GM23338 (cell line): ENCODE measurements around the gene CDC42BPA. TPM values are rescaled to one million over a fixed set of nuclear protein-coding genes. Genes with fewer than 3 reads are reported as not detected.

Source experiments
- ATAC-seq: fragments of 200-7000 bp; cut with Tn5 transposase; 3 replicates; pipeline ENCODE4 v1.9.1; 2020
- DNase-seq: peaks from one replicate; pipeline ENCODE4 v3.0.0-alpha.2; 2015; ENCODE audit warnings: low spot score
- H2AFZ ChIP-seq: fragments of 200-600 bp; sonication (generic); 2 replicates; pipeline ENCODE4 v1.8.0; 2016; ENCODE audit warnings: antibody characterized with exemption, mild to moderate bottlenecking, moderate library complexity
- H3F3A ChIP-seq: fragments of 200-600 bp; sonication (generic); replicated peaks from 2 replicates; pipeline ENCODE4 v1.8.0; 2017; ENCODE audit warnings: antibody characterized with exemption, mixed run types, low read depth
- H3K27ac ChIP-seq: fragments of 200-600 bp; sonication (generic); 2 replicates; pipeline ENCODE4 v1.6.1; 2016; ENCODE audit warnings: low read depth
- H3K27me3 ChIP-seq: fragments of 200-600 bp; sonication (generic); 2 replicates; pipeline ENCODE4 v1.8.0; 2016; ENCODE audit warnings: mild to moderate bottlenecking, mixed run types, moderate library complexity; ENCODE audit not compliant: insufficient read depth
- H3K36me3 ChIP-seq: fragments of 200-600 bp; sonication (generic); 2 replicates; pipeline ENCODE4 v1.8.0; 2016; ENCODE audit warnings: mild to moderate bottlenecking; ENCODE audit not compliant: insufficient read depth
- H3K4me1 ChIP-seq: fragments of 200-600 bp; sonication (generic); 2 replicates; pipeline ENCODE4 v1.8.0; 2016; ENCODE audit warnings: mild to moderate bottlenecking, moderate library complexity; ENCODE audit not compliant: insufficient read depth
- H3K4me2 ChIP-seq: fragments of 200-600 bp; sonication (generic); 2 replicates; pipeline ENCODE4 v1.7.1; 2017; ENCODE audit warnings: mixed run types
- H3K4me3 ChIP-seq: fragments of 200-600 bp; sonication (generic); 2 replicates; pipeline ENCODE4 v1.6.1; 2016; ENCODE audit warnings: mixed run types
- H3K79me2 ChIP-seq: fragments of 200-600 bp; sonication (generic); replicated peaks from 2 replicates; pipeline ENCODE4 v1.8.0; 2017; ENCODE audit warnings: mild to moderate bottlenecking; ENCODE audit not compliant: insufficient read depth
- H3K9me2 ChIP-seq: fragments of 200-600 bp; sonication (generic); 2 replicates; pipeline ENCODE4 v1.8.0; 2017; ENCODE audit not compliant: insufficient read depth
- H4K20me1 ChIP-seq: fragments of 200-600 bp; sonication (generic); replicated peaks from 2 replicates; pipeline ENCODE4 v1.8.0; 2017; ENCODE audit warnings: mild to moderate bottlenecking; ENCODE audit not compliant: insufficient read depth
- H3K27ac Mint-ChIP-seq: 2 replicates; pipeline ENCODE4 v1.8.0; 2020; ENCODE audit warnings: inconsistent platforms, mild to moderate bottlenecking, moderate library complexity, mixed read lengths
- H3K27me3 Mint-ChIP-seq: 3 replicates; pipeline ENCODE4 v1.8.0; 2022; ENCODE audit warnings: low read depth, mild to moderate bottlenecking, moderate library complexity, mixed read lengths, inconsistent platforms; ENCODE audit not compliant: insufficient read depth, poor library complexity
- H3K36me3 Mint-ChIP-seq: 3 replicates; pipeline ENCODE4 v1.8.0; 2021; ENCODE audit warnings: low read depth, mild to moderate bottlenecking, inconsistent platforms, moderate library complexity, mixed read lengths
- H3K4me1 Mint-ChIP-seq: 3 replicates; pipeline ENCODE4 v1.8.0; 2020; ENCODE audit warnings: mild to moderate bottlenecking, inconsistent platforms, mixed read lengths
- H3K4me3 Mint-ChIP-seq: 3 replicates; pipeline ENCODE4 v1.8.0; 2021; ENCODE audit warnings: moderate library complexity, mild to moderate bottlenecking, inconsistent platforms, mixed read lengths
- H3K9me3 Mint-ChIP-seq: 3 replicates; pipeline ENCODE4 v1.8.0; 2020; ENCODE audit warnings: moderate library complexity, mild to moderate bottlenecking, inconsistent platforms, mixed read lengths
- CREB1 ChIP-seq: fragments of 250-450 bp; sonication (Bioruptor Pico); IDR thresholded peaks from 2 replicates; pipeline ENCODE4 v1.5.0; 2020; ENCODE audit warnings: low read depth, mild to moderate bottlenecking, moderate library complexity
- CTCF ChIP-seq, 2 experiments: fragments of 200-600 bp in 1 of 2; sonication (generic) in 1 of 2; conservative IDR thresholded peaks; 2 replicates each; pipeline versions ENCODE4 v1.5.1 to v1.6.1; 2016 to 2017; ENCODE audit warnings: antibody characterized with exemption in 2 of 2, low read depth in 2 of 2, mild to moderate bottlenecking in 2 of 2, moderate library complexity in 1 of 2
- ETS1 ChIP-seq: IDR thresholded peaks from 2 replicates; pipeline ENCODE4 v1.6.1; 2016; ENCODE audit warnings: antibody characterized with exemption
- EZH2 ChIP-seq: fragments of 200-600 bp; sonication (generic); IDR thresholded peaks from one replicate; pipeline ENCODE4 v1.8.0; 2017; ENCODE audit warnings: antibody characterized with exemption, mild to moderate bottlenecking, low read depth; ENCODE audit not compliant: unreplicated experiment
- EZH2phosphoT487 ChIP-seq: fragments of 200-600 bp; sonication (generic); IDR thresholded peaks from one replicate; pipeline ENCODE4 v1.8.1; 2018; ENCODE audit warnings: antibody characterized with exemption; ENCODE audit not compliant: unreplicated experiment
- JUNB ChIP-seq: IDR thresholded peaks from one replicate; pipeline ENCODE4 v1.6.1; 2016; ENCODE audit warnings: antibody characterized with exemption; ENCODE audit not compliant: unreplicated experiment
- NANOG ChIP-seq: IDR thresholded peaks from 2 replicates; pipeline ENCODE4 v1.6.1; 2016; ENCODE audit warnings: antibody characterized with exemption, borderline replicate concordance
- POLR2AphosphoS5 ChIP-seq: IDR thresholded peaks from 2 replicates; pipeline ENCODE4 v1.6.1; 2016; ENCODE audit warnings: antibody characterized with exemption, low read depth
- REST ChIP-seq: IDR thresholded peaks from one replicate; pipeline ENCODE4 v1.6.1; 2018; ENCODE audit warnings: antibody characterized with exemption; ENCODE audit not compliant: unreplicated experiment
- STAT1 ChIP-seq: IDR thresholded peaks from one replicate; pipeline ENCODE4 v1.6.1; 2016; ENCODE audit warnings: antibody characterized with exemption; ENCODE audit not compliant: unreplicated experiment
- ZNF114 ChIP-seq: fragments of 250-450 bp; sonication (Bioruptor Pico); IDR thresholded peaks from 2 replicates; pipeline ENCODE4 v1.5.0; 2020; ENCODE audit warnings: mild to moderate bottlenecking, moderate library complexity
- ZNF331 ChIP-seq: fragments of 250-450 bp; sonication (Bioruptor Pico); IDR thresholded peaks from 2 replicates; pipeline ENCODE4 v1.5.0; 2020; ENCODE audit warnings: low read depth, mild to moderate bottlenecking, moderate library complexity
- polyA plus RNA-seq: library from polyadenylated mRNA; unstranded; fragments of >200 nt; fragmentation: Nextera tagmentation; extraction: Ambion mirVana; gene quantifications from 2 replicates; pipeline ENCODE4 v1.2.1, GENCODE V29; 2016
- total RNA-seq: library from RNA; depleted of rRNA; stranded (reverse); fragments of >200 nt; shearing (Covaris generic); gene quantifications from 2 replicates; pipeline ENCODE4 v1.2.3, GENCODE V29; 2014
- TF ChIP-seq, protein P1 (sequence below): fragments of 250-450 bp; sonication (Bioruptor Pico); IDR thresholded peaks from 2 replicates; pipeline ENCODE4 v1.5.0; 2020; ENCODE audit warnings: mild to moderate bottlenecking, moderate library complexity

CDC42BPA gene
- total and polyA plus RNA-seq, 2 experiments from 2014 or later = 17.7 to 40.1 TPM

DNA sequence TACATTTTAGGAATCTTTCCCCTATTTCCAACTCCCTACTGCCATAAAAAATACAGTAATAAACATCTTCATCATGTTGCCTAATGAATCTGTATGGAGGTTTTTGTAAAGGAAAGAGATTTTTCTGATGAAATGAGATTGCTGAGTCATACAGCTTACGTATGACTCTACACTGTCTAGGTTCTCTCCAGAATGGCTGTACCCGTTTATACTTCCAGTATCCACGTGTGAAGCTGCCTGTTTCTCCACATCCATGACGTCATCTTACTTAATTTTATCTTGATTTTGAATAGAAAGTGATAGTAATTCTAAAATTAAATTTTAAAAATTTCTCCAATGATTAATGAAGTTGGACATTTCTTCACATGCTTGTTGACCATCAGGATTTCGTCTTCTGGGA lies 274.5 kb downstream of the CDC42BPA start:
- Histone ChIP-seq H3K9me2 (no peaks in the 10 kb centered on the region), H3K79me2 (no peaks in the 10 kb centered on the region), H3K27me3 (no peaks in the 10 kb centered on the region), H3K4me2 (no peak overlapping the region), H4K20me1 (no peaks in the 10 kb centered on the region), H3K27ac (no peak overlapping the region), H3K4me1 (no peaks in the 10 kb centered on the region), H2AFZ (no peak overlapping the region), H3K36me3 (no peaks in the 10 kb centered on the region), H3F3A (no peaks in the 10 kb centered on the region), H3K4me3 (no peak overlapping the region)
- Mint-ChIP-seq H3K4me3 (no peak overlapping the region), H3K9me3 (no peaks in the 10 kb centered on the region), H3K27me3 (no peaks in the 10 kb centered on the region), H3K36me3 (peaks cover 8% of the 10 kb centered on the region; the same call in 2 of the 3 replicates), H3K27ac (no peak overlapping the region), H3K4me1 (0 out of 3 replicates have a peak, but pooled peaks cover 3% of the 10 kb centered on the region)
- no peak for DNase-seq
- ATAC-seq = no peak
- no peak for TF ChIP-seq JUNB
- TF ChIP-seq POLR2AphosphoS5 = no peak
- TF ChIP-seq ETS1 = no peak
- no peak for TF ChIP-seq CREB1
- TF ChIP-seq REST = no peak
- no peak for TF ChIP-seq ZNF331
- TF ChIP-seq, protein P1, sequence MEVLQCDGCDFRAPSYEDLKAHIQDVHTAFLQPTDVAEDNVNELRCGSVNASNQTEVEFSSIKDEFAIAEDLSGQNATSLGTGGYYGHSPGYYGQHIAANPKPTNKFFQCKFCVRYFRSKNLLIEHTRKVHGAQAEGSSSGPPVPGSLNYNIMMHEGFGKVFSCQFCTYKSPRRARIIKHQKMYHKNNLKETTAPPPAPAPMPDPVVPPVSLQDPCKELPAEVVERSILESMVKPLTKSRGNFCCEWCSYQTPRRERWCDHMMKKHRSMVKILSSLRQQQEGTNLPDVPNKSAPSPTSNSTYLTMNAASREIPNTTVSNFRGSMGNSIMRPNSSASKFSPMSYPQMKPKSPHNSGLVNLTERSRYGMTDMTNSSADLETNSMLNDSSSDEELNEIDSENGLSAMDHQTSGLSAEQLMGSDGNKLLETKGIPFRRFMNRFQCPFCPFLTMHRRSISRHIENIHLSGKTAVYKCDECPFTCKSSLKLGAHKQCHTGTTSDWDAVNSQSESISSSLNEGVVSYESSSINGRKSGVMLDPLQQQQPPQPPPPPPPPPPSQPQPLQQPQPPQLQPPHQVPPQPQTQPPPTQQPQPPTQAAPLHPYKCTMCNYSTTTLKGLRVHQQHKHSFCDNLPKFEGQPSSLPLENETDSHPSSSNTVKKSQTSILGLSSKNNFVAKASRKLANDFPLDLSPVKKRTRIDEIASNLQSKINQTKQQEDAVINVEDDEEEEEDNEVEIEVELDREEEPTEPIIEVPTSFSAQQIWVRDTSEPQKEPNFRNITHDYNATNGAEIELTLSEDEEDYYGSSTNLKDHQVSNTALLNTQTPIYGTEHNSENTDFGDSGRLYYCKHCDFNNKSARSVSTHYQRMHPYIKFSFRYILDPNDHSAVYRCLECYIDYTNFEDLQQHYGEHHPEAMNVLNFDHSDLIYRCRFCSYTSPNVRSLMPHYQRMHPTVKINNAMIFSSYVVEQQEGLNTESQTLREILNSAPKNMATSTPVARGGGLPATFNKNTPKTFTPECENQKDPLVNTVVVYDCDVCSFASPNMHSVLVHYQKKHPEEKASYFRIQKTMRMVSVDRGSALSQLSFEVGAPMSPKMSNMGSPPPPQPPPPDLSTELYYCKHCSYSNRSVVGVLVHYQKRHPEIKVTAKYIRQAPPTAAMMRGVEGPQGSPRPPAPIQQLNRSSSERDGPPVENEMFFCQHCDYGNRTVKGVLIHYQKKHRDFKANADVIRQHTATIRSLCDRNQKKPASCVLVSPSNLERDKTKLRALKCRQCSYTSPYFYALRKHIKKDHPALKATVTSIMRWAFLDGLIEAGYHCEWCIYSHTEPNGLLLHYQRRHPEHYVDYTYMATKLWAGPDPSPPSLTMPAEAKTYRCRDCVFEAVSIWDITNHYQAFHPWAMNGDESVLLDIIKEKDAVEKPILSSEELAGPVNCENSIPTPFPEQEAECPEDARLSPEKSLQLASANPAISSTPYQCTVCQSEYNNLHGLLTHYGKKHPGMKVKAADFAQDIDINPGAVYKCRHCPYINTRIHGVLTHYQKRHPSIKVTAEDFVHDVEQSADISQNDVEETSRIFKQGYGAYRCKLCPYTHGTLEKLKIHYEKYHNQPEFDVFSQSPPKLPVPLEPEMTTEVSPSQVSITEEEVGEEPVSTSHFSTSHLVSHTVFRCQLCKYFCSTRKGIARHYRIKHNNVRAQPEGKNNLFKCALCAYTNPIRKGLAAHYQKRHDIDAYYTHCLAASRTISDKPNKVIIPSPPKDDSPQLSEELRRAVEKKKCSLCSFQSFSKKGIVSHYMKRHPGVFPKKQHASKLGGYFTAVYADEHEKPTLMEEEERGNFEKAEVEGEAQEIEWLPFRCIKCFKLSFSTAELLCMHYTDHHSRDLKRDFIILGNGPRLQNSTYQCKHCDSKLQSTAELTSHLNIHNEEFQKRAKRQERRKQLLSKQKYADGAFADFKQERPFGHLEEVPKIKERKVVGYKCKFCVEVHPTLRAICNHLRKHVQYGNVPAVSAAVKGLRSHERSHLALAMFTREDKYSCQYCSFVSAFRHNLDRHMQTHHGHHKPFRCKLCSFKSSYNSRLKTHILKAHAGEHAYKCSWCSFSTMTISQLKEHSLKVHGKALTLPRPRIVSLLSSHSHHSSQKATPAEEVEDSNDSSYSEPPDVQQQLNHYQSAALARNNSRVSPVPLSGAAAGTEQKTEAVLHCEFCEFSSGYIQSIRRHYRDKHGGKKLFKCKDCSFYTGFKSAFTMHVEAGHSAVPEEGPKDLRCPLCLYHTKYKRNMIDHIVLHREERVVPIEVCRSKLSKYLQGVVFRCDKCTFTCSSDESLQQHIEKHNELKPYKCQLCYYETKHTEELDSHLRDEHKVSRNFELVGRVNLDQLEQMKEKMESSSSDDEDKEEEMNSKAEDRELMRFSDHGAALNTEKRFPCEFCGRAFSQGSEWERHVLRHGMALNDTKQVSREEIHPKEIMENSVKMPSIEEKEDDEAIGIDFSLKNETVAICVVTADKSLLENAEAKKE = no peak
- TF ChIP-seq EZH2phosphoT487 = no peak
- no peak for TF ChIP-seq STAT1
- no peak for TF ChIP-seq CTCF (conservative IDR thresholded peaks at IDR 0.05; ENCODE audit: low read depth in 2 of 2)
- no peak for TF ChIP-seq NANOG
- TF ChIP-seq EZH2 = no peak
- no peak for TF ChIP-seq ZNF114
